HEK293 (cell line): ENCODE measurements around the gene DNMT3B.

Source experiments
- CTCF ChIA-PET: fragments of 350-600 bp; formaldehyde crosslinking; extraction: SDS; loops from one replicate; lab custom pipeline; 2021; ENCODE audit warnings: antibody characterized with exemption; lab: Yijun Ruan, JAX
- POLR2A ChIA-PET: fragments of 300-600 bp; formaldehyde crosslinking; extraction: SDS; loops from one replicate; lab custom pipeline; 2020; ENCODE audit warnings: antibody characterized with exemption, inconsistent platforms; lab: Yijun Ruan, JAX
- H3K27ac ChIP-seq: fragments of 200-500 bp; sonication (Bioruptor generic); 2 replicates; pipeline ENCODE4 v1.5.1; 2014; ENCODE audit warnings: low read depth, low read length, control low read depth, inconsistent platforms; ENCODE audit errors: extremely low read depth
- H3K36me3 ChIP-seq, 2 experiments: fragments of 200-500 bp in 1 of 2; sonication (Bioruptor generic) in 1 of 2; 1 replicate in 1 of 2; 2 replicates in 1 of 2; pipeline ENCODE4 v1.5.1; 2014 to 2017; ENCODE audit warnings: inconsistent platforms in 2 of 2, low read length in 2 of 2; ENCODE audit not compliant: control insufficient read depth in 2 of 2, insufficient read depth in 1 of 2
- H3K4me1 ChIP-seq: fragments of 200-500 bp; sonication (Bioruptor generic); 2 replicates; pipeline ENCODE4 v1.5.1; 2014; ENCODE audit warnings: mild to moderate bottlenecking, low read length, inconsistent platforms; ENCODE audit not compliant: control insufficient read depth, insufficient read depth
- H3K4me3 ChIP-seq: 2 replicates; pipeline ENCODE4 v1.5.1; 2011; ENCODE audit warnings: low read depth, mild to moderate bottlenecking, control low read depth, low read length, moderate library complexity
- H3K9me3 ChIP-seq: fragments of 200-500 bp; sonication (Bioruptor generic); 2 replicates; pipeline ENCODE4 v1.5.1; 2014; ENCODE audit warnings: low read depth, low read length, inconsistent platforms; ENCODE audit not compliant: control insufficient read depth, insufficient read depth
- HOXA7 ChIP-seq: sonication (generic); formaldehyde crosslinking; IDR thresholded peaks from 2 replicates; pipeline ENCODE4 v1.8.1; 2022; ENCODE audit warnings: missing genetic modification reagents, borderline replicate concordance
- KLF10 ChIP-seq: fragments of 450-650 bp; IDR thresholded peaks from 2 replicates; pipeline ENCODE4 v1.5.1; 2018; ENCODE audit warnings: missing biosample characterization, mild to moderate bottlenecking, missing genetic modification characterization
- KLF8 ChIP-seq: fragments of 450-650 bp; formaldehyde crosslinking; IDR thresholded peaks from 2 replicates; pipeline ENCODE4 v1.5.1; 2016; ENCODE audit warnings: missing biosample characterization, missing genetic modification characterization
- OVOL3 ChIP-seq: fragments of 450-650 bp; formaldehyde crosslinking; IDR thresholded peaks from 2 replicates; pipeline ENCODE4 v1.5.1; 2016; ENCODE audit warnings: missing biosample characterization, missing genetic modification characterization
- SETDB1 ChIP-seq: IDR thresholded peaks from one replicate; pipeline ENCODE4 v1.6.1; 2017; ENCODE audit warnings: mild to moderate bottlenecking, low read length, moderate library complexity, mixed read lengths; ENCODE audit not compliant: insufficient read length
- SP7 ChIP-seq: fragments of 450-650 bp; formaldehyde crosslinking; IDR thresholded peaks from 2 replicates; pipeline ENCODE4 v1.5.1; 2016; ENCODE audit warnings: missing biosample characterization, missing genetic modification characterization
- WT1 ChIP-seq: fragments of 450-650 bp; formaldehyde crosslinking; IDR thresholded peaks from 2 replicates; pipeline ENCODE4 v1.5.1; 2016; ENCODE audit warnings: missing biosample characterization, missing genetic modification characterization
- ZBTB8A ChIP-seq: fragments of 450-650 bp; formaldehyde crosslinking; IDR thresholded peaks from 2 replicates; pipeline ENCODE4 v1.5.1; 2016; ENCODE audit warnings: missing biosample characterization, missing genetic modification characterization
- ZNF114 ChIP-seq: fragments of 450-650 bp; formaldehyde crosslinking; IDR thresholded peaks from 2 replicates; pipeline ENCODE4 v1.5.0; 2017; ENCODE audit warnings: missing biosample characterization, missing genetic modification characterization
- ZNF155 ChIP-seq: fragments of 450-650 bp; formaldehyde crosslinking; IDR thresholded peaks from 2 replicates; pipeline ENCODE4 v1.5.1; 2016; ENCODE audit warnings: missing biosample characterization, missing genetic modification characterization
- ZNF157 ChIP-seq: fragments of 450-650 bp; formaldehyde crosslinking; IDR thresholded peaks from 2 replicates; pipeline ENCODE4 v1.5.1; 2016; ENCODE audit warnings: missing biosample characterization, missing genetic modification characterization
- ZNF175 ChIP-seq: fragments of 450-650 bp; formaldehyde crosslinking; IDR thresholded peaks from 2 replicates; pipeline ENCODE4 v1.5.1; 2016; ENCODE audit warnings: missing biosample characterization, missing genetic modification characterization
- ZNF223 ChIP-seq: fragments of 450-650 bp; formaldehyde crosslinking; IDR thresholded peaks from 2 replicates; pipeline ENCODE4 v1.5.1; 2016; ENCODE audit warnings: missing biosample characterization, missing genetic modification characterization
- ZNF302 ChIP-seq: fragments of 450-650 bp; formaldehyde crosslinking; IDR thresholded peaks from 2 replicates; pipeline ENCODE4 v1.5.1; 2016; ENCODE audit warnings: missing biosample characterization, missing genetic modification characterization, low read depth
- ZNF335 ChIP-seq: fragments of 450-650 bp; formaldehyde crosslinking; conservative IDR thresholded peaks from 2 replicates; pipeline ENCODE4 v1.5.1; 2016; ENCODE audit warnings: missing biosample characterization, missing genetic modification characterization
- ZNF366 ChIP-seq: fragments of 450-650 bp; formaldehyde crosslinking; conservative IDR thresholded peaks from 2 replicates; pipeline ENCODE4 v1.5.1; 2016; ENCODE audit warnings: missing biosample characterization, missing genetic modification characterization
- ZNF394 ChIP-seq: fragments of 450-650 bp; formaldehyde crosslinking; IDR thresholded peaks from 2 replicates; pipeline ENCODE4 v1.5.1; 2016; ENCODE audit warnings: missing biosample characterization, missing genetic modification characterization, mild to moderate bottlenecking, moderate library complexity, borderline replicate concordance
- ZNF423 ChIP-seq: fragments of 450-650 bp; formaldehyde crosslinking; IDR thresholded peaks from 2 replicates; pipeline ENCODE4 v1.5.1; 2016; ENCODE audit warnings: missing biosample characterization, missing genetic modification characterization
- ZNF48 ChIP-seq: fragments of 450-650 bp; formaldehyde crosslinking; IDR thresholded peaks from 2 replicates; pipeline ENCODE4 v1.5.1; 2016; ENCODE audit warnings: missing biosample characterization, missing genetic modification characterization
- ZNF549 ChIP-seq: fragments of 450-650 bp; IDR thresholded peaks from 2 replicates; pipeline ENCODE4 v1.5.1; 2018; ENCODE audit warnings: missing biosample characterization, missing genetic modification characterization, mild to moderate bottlenecking, inconsistent platforms, moderate library complexity
- ZNF561 ChIP-seq: fragments of 450-650 bp; IDR thresholded peaks from 2 replicates; pipeline ENCODE4 v1.5.1; 2018; ENCODE audit warnings: missing biosample characterization, missing genetic modification characterization, borderline replicate concordance
- ZNF621 ChIP-seq: fragments of 450-650 bp; formaldehyde crosslinking; IDR thresholded peaks from 2 replicates; pipeline ENCODE4 v1.5.1; 2017; ENCODE audit warnings: missing biosample characterization, missing genetic modification characterization
- ZNF626 ChIP-seq: fragments of 450-650 bp; sonication (Bioruptor Pico); formaldehyde crosslinking; IDR thresholded peaks from 2 replicates; pipeline ENCODE4 v1.5.1; 2018; ENCODE audit warnings: missing biosample characterization, missing genetic modification characterization, inconsistent platforms
- ZNF747 ChIP-seq: fragments of 450-650 bp; formaldehyde crosslinking; IDR thresholded peaks from 2 replicates; pipeline ENCODE4 v1.5.1; 2016; ENCODE audit warnings: missing biosample characterization, missing genetic modification characterization
- ZNF837 ChIP-seq: fragments of 450-650 bp; formaldehyde crosslinking; IDR thresholded peaks from 2 replicates; pipeline ENCODE4 v1.5.1; 2016; ENCODE audit warnings: missing biosample characterization, missing genetic modification characterization
- ZXDB ChIP-seq: fragments of 450-650 bp; formaldehyde crosslinking; IDR thresholded peaks from 2 replicates; pipeline ENCODE4 v1.5.1; 2016; ENCODE audit warnings: missing biosample characterization, missing genetic modification characterization
- TF ChIP-seq, protein P1 (sequence below): fragments of 450-650 bp; formaldehyde crosslinking; optimal IDR thresholded peaks from 2 replicates; pipeline ENCODE3; 2016; ENCODE audit warnings: missing biosample characterization, mild to moderate bottlenecking, missing genetic modification characterization
- TF ChIP-seq, protein P2 (sequence below): fragments of 450-650 bp; formaldehyde crosslinking; IDR thresholded peaks from 2 replicates; pipeline ENCODE4 v1.5.1; 2016; ENCODE audit warnings: missing biosample characterization, missing genetic modification characterization
- TF ChIP-seq, protein P3 (sequence below): fragments of 450-650 bp; formaldehyde crosslinking; IDR thresholded peaks from 2 replicates; pipeline ENCODE4 v1.5.0; 2017; ENCODE audit warnings: missing biosample characterization, missing genetic modification characterization, borderline replicate concordance
- TF ChIP-seq, protein P4 (sequence below): fragments of 450-650 bp; formaldehyde crosslinking; IDR thresholded peaks from 2 replicates; pipeline ENCODE4 v1.5.1; 2017; ENCODE audit warnings: missing biosample characterization, missing genetic modification characterization

DNMT3B gene

DNA sequence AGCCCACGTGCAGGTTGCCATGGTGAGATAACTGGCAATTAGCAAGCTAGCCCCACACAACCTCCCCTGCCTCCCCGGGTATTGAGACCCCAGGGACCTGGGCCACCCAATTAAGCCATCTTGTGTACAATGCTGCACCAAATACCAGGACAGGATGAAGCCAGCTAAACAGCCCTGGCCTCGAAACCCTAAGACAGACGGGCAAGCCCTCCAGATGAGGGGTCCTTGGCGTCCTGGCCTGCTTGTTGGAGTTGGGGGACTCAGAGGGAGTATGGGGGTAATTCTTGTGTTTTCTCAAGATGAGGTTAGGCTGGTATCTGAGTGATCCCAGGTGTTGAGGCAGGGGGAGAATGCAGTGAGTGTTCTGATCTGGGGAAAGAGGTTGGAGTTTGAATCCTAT, 48.8 kb downstream of the DNMT3B start:
- no peaks in the 10 kb centered on the region for H3K9me3 ChIP-seq
- POLR2A ChIA-PET = interaction anchor here (1.0 kb wide), 1 partner anchor 9 kb away, joined by 3 read pairs; the partner anchor contains the start of gene MAPRE1
- H3K4me1 ChIP-seq = no peaks in the 10 kb centered on the region
- TF ChIP-seq ZNF366 (tag by site-specific recombination) (no peak), ZNF335 (tag by site-specific recombination) (no peak), SP7 (tag by site-specific recombination) (no peak), SETDB1 (no peak), ZNF837 (tag by site-specific recombination) (no peak), ZNF155 (tag by site-specific recombination) (no peak), ZNF549 (tag by site-specific recombination) (no peak), WT1 (tag by site-specific recombination) (no peak), ZNF747 (tag by site-specific recombination) (no peak), ZNF423 (no peak), KLF10 (no peak), ZBTB8A (no peak), ZNF302 (tag by site-specific recombination) (no peak), ZNF394 (tag by site-specific recombination) (no peak), OVOL3 (tag by site-specific recombination) (no peak)
- TF ChIP-seq, protein P1, sequence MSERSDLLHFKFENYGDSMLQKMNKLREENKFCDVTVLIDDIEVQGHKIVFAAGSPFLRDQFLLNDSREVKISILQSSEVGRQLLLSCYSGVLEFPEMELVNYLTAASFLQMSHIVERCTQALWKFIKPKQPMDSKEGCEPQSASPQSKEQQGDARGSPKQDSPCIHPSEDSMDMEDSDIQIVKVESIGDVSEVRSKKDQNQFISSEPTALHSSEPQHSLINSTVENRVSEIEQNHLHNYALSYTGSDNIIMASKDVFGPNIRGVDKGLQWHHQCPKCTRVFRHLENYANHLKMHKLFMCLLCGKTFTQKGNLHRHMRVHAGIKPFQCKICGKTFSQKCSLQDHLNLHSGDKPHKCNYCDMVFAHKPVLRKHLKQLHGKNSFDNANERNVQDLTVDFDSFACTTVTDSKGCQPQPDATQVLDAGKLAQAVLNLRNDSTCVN (tag by site-specific recombination) = no peak
- TF ChIP-seq, protein P2, sequence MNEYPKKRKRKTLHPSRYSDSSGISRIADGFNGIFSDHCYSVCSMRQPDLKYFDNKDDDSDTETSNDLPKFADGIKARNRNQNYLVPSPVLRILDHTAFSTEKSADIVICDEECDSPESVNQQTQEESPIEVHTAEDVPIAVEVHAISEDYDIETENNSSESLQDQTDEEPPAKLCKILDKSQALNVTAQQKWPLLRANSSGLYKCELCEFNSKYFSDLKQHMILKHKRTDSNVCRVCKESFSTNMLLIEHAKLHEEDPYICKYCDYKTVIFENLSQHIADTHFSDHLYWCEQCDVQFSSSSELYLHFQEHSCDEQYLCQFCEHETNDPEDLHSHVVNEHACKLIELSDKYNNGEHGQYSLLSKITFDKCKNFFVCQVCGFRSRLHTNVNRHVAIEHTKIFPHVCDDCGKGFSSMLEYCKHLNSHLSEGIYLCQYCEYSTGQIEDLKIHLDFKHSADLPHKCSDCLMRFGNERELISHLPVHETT (tag by site-specific recombination) = no peak
- TF ChIP-seq, all 188 proteins: peak for 0
- CTCF ChIA-PET = no interaction called here
- Histone ChIP-seq H3K36me3 (peaks cover 0 to 39% of the 10 kb centered on the region in 2 experiments; a peak in 2 of 3 replicates), H3K27ac (no peak overlapping the region), H3K4me3 (no peak overlapping the region)

DNA sequence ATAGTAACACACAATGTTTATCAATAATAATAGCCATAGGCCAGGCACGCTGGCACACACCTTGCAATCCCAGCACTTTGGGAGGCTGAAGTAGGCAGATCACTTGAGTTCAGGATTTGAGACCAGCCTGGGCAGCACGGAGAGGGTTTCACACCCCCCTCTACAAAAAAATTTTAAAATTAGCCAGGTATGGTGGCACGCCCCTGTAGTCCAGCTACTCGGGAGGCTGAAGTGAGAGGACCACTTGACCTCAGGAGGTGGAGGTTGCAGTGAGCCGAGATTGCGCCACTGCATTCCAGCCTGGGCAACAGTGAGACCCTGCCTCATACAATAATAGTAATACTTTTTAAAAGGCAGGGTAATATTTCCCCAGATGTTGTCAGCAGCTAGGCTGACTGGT, 49.7 kb downstream of the DNMT3B start:
- H3K4me3 ChIP-seq = no peak overlapping the region
- no peak overlapping the region for H3K27ac ChIP-seq
- ChIA-PET CTCF (no interaction called here), POLR2A (no interaction called here)
- peaks cover 0 to 31% of the 10 kb centered on the region in 2 experiments; a peak in 2 of 3 replicates for H3K36me3 ChIP-seq
- H3K9me3 ChIP-seq = no peaks in the 10 kb centered on the region
- H3K4me1 ChIP-seq = no peaks in the 10 kb centered on the region
- TF ChIP-seq ZNF48 (tag by site-specific recombination) (no peak), ZNF626 (no peak), ZNF157 (no peak), ZNF175 (tag by site-specific recombination) (no peak), ZNF114 (tag by site-specific recombination) (no peak), KLF8 (no peak), ZXDB (tag by site-specific recombination) (no peak), ZNF621 (tag by site-specific recombination) (no peak), ZNF223 (tag by site-specific recombination) (no peak), HOXA7 (CRISPR knock-in tag) (no peak), ZNF561 (tag by site-specific recombination) (no peak)
- TF ChIP-seq, protein P3, sequence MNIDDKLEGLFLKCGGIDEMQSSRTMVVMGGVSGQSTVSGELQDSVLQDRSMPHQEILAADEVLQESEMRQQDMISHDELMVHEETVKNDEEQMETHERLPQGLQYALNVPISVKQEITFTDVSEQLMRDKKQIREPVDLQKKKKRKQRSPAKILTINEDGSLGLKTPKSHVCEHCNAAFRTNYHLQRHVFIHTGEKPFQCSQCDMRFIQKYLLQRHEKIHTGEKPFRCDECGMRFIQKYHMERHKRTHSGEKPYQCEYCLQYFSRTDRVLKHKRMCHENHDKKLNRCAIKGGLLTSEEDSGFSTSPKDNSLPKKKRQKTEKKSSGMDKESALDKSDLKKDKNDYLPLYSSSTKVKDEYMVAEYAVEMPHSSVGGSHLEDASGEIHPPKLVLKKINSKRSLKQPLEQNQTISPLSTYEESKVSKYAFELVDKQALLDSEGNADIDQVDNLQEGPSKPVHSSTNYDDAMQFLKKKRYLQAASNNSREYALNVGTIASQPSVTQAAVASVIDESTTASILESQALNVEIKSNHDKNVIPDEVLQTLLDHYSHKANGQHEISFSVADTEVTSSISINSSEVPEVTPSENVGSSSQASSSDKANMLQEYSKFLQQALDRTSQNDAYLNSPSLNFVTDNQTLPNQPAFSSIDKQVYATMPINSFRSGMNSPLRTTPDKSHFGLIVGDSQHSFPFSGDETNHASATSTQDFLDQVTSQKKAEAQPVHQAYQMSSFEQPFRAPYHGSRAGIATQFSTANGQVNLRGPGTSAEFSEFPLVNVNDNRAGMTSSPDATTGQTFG = no peak
- TF ChIP-seq, protein P1 (tag by site-specific recombination) = no peak
- TF ChIP-seq, protein P4, sequence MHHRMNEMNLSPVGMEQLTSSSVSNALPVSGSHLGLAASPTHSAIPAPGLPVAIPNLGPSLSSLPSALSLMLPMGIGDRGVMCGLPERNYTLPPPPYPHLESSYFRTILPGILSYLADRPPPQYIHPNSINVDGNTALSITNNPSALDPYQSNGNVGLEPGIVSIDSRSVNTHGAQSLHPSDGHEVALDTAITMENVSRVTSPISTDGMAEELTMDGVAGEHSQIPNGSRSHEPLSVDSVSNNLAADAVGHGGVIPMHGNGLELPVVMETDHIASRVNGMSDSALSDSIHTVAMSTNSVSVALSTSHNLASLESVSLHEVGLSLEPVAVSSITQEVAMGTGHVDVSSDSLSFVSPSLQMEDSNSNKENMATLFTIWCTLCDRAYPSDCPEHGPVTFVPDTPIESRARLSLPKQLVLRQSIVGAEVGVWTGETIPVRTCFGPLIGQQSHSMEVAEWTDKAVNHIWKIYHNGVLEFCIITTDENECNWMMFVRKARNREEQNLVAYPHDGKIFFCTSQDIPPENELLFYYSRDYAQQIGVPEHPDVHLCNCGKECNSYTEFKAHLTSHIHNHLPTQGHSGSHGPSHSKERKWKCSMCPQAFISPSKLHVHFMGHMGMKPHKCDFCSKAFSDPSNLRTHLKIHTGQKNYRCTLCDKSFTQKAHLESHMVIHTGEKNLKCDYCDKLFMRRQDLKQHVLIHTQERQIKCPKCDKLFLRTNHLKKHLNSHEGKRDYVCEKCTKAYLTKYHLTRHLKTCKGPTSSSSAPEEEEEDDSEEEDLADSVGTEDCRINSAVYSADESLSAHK = no peak
